Measurements from ENCODE around the gene ZNF423.

DNA sequence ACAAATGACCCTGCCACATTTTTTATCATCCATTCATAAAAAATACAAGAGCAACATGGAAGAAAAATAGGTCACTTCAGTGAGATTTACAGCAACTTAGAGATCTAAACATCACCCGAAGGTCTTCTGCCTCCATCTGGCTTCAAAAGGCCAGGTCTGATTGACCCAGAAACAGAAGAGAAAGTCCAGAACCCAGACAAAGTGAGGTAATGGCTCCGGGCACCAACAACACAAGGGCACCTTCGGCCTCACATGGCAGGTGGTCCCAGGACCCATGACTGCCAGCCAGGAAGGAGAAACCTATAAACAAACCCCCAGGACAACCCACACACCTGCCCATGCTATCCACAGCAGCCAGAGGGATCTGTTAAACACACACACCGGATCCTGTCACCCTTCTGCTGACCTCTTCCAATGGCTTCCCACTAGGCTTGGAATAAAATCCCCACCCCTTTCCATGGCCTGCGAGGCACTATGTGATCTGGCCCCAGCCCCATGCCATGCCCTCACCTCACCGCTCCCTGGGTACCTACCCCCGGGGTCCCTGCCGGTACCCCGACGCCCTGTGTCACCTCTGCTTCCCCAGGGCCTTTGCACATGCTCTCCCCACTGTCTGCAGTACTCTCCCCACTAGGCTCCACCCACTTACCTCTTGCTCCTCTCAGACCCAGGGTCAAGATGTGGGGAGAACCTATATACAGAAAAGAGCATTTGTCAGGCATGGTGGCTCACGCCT, 149.1 kb downstream of the ZNF423 start:
- no peak for TF ChIP-seq GATA2 (IDR thresholded peaks at IDR 0.05; ENCODE audit: low read depth, low read length)
- TF ChIP-seq GATA3 (IDR thresholded peaks at IDR 0.05; ENCODE audit: low read depth, low read length): no peak

Measured in SH-SY5Y (cell line).